Gastrocnemius medialis (tissue), 4 donors: ENCODE data around the gene SH3RF1.

Source experiments
- CTCF ChIP-seq, 5 experiments: fragments of 450-650 bp in 3 of 5; fragments of 200-600 bp in 2 of 5; sonication (generic) in 2 of 5; IDR thresholded peaks in 4 of 5; conservative IDR thresholded peaks in 1 of 5; 1 replicate in 4 of 5; 2 replicates in 1 of 5; pipeline ENCODE4 v1.5.1; 2016 to 2019; ENCODE audit warnings: antibody characterized with exemption in 5 of 5, mild to moderate bottlenecking in 3 of 5, moderate library complexity in 3 of 5
- POLR2A ChIP-seq, 2 donors: fragments of 450-650 bp; IDR thresholded peaks; one replicate each; pipeline ENCODE4 v1.6.1; 2017; ENCODE audit warnings: antibody characterized with exemption in 2 of 2, mild to moderate bottlenecking in 2 of 2, moderate library complexity in 2 of 2

- no peak for TF ChIP-seq CTCF (IDR thresholded peaks at IDR 0.05 in 4 of 5, conservative IDR thresholded peaks at IDR 0.05 in 1 of 5)
- TF ChIP-seq POLR2A (IDR thresholded peaks at IDR 0.05): no peak
Observed at GRCh38 chr4:169151671-169152070, 119.1 kb downstream of the SH3RF1 start.
